H9 (cell line): ENCODE results near the gene ADARB2. TPM values are rescaled to one million over a fixed set of nuclear protein-coding genes. Genes with fewer than 3 reads are reported as not detected.

Source experiments
- DNase-seq: peaks from one replicate; pipeline ENCODE4 v3.0.0-alpha.2; 2017
- H2AFZ ChIP-seq: one replicate; pipeline ENCODE4 v1.6.1; 2013; ENCODE audit warnings: mild to moderate bottlenecking, low read length, control low read depth, moderate library complexity
- H2AK5ac ChIP-seq: 2 replicates; pipeline ENCODE4 v1.6.1; 2013; ENCODE audit warnings: low read length, control low read depth, mixed read lengths; ENCODE audit not compliant: insufficient read length
- H2BK120ac ChIP-seq: one replicate; pipeline ENCODE4 v1.6.1; 2013; ENCODE audit warnings: low read depth, mild to moderate bottlenecking, low read length, control low read depth, inconsistent platforms; ENCODE audit not compliant: poor library complexity, severe bottlenecking
- H2BK12ac ChIP-seq: 2 replicates; pipeline ENCODE4 v1.6.1; 2013; ENCODE audit warnings: low read length, control low read depth, mixed read lengths, low read depth; ENCODE audit not compliant: insufficient read length
- H2BK15ac ChIP-seq: 2 replicates; pipeline ENCODE4 v1.6.1; 2013; ENCODE audit warnings: low read depth, low read length, control low read depth
- H2BK20ac ChIP-seq: one replicate; pipeline ENCODE4 v1.6.1; 2013; ENCODE audit warnings: low read depth, mild to moderate bottlenecking, low read length, control low read depth, inconsistent platforms; ENCODE audit not compliant: poor library complexity, severe bottlenecking
- H2BK5ac ChIP-seq: 2 replicates; pipeline ENCODE4 v1.6.1; 2013; ENCODE audit warnings: low read length, control low read depth, mixed read lengths; ENCODE audit not compliant: insufficient read length
- H3K14ac ChIP-seq: 2 replicates; pipeline ENCODE4 v1.6.1; 2013; ENCODE audit warnings: low read length, control low read depth; ENCODE audit not compliant: insufficient read depth
- H3K18ac ChIP-seq: 2 replicates; pipeline ENCODE4 v1.6.1; 2013; ENCODE audit warnings: low read depth, mild to moderate bottlenecking, mixed read lengths, low read length, control low read depth; ENCODE audit not compliant: insufficient read length
- H3K23ac ChIP-seq: 2 replicates; pipeline ENCODE4 v1.6.1; 2013; ENCODE audit warnings: low read length, control low read depth, mixed read lengths, low read depth; ENCODE audit not compliant: insufficient read length
- H3K23me2 ChIP-seq: 2 replicates; pipeline ENCODE4 v1.6.1; 2013; ENCODE audit warnings: low read depth, mild to moderate bottlenecking, mixed read lengths, low read length, control low read depth; ENCODE audit not compliant: insufficient read length, poor library complexity, severe bottlenecking
- H3K27ac ChIP-seq: 2 replicates; pipeline ENCODE4 v1.5.1; 2013; ENCODE audit warnings: low read length, control low read depth, mixed read lengths, low read depth; ENCODE audit not compliant: insufficient read length
- H3K27me3 ChIP-seq: 2 replicates; pipeline ENCODE4 v1.6.1; 2013; ENCODE audit warnings: low read length, control low read depth, inconsistent platforms; ENCODE audit not compliant: insufficient read depth
- H3K4ac ChIP-seq: 2 replicates; pipeline ENCODE4 v1.6.1; 2013; ENCODE audit warnings: low read depth, mild to moderate bottlenecking, control low read depth, inconsistent platforms, low read length, moderate library complexity
- H3K4me1 ChIP-seq: 2 replicates; pipeline ENCODE4 v1.6.1; 2013; ENCODE audit warnings: low read length, control low read depth, inconsistent platforms; ENCODE audit not compliant: insufficient read depth
- H3K4me2 ChIP-seq: 2 replicates; pipeline ENCODE4 v1.6.1; 2013; ENCODE audit warnings: low read length, control low read depth, mixed read lengths; ENCODE audit not compliant: insufficient read length, insufficient read depth
- H3K56ac ChIP-seq: 2 replicates; pipeline ENCODE4 v1.6.1; 2013; ENCODE audit warnings: low read depth, mild to moderate bottlenecking, mixed read lengths, low read length, control low read depth; ENCODE audit not compliant: insufficient read length
- H3K79me1 ChIP-seq: 2 replicates; pipeline ENCODE4 v1.6.1; 2013; ENCODE audit warnings: low read depth, mild to moderate bottlenecking, moderate library complexity, low read length, control low read depth, inconsistent platforms; ENCODE audit not compliant: insufficient read depth, poor library complexity, severe bottlenecking
- H3K79me2 ChIP-seq: 2 replicates; pipeline ENCODE4 v1.6.1; 2013; ENCODE audit warnings: low read length, control low read depth, inconsistent platforms; ENCODE audit not compliant: insufficient read depth
- H3K9ac ChIP-seq: 2 replicates; pipeline ENCODE4 v1.6.1; 2013; ENCODE audit warnings: low read length, control low read depth, mixed read lengths; ENCODE audit not compliant: insufficient read length; ENCODE audit errors: extremely low read depth
- H3K9me3 ChIP-seq: one replicate; pipeline ENCODE4 v1.6.1; 2013; ENCODE audit warnings: low read depth, low read length, inconsistent platforms; ENCODE audit not compliant: control insufficient read depth
- H3T11ph ChIP-seq: one replicate; pipeline ENCODE4 v1.6.1; 2013; ENCODE audit warnings: mild to moderate bottlenecking, low read length, control low read depth, inconsistent platforms
- H4K20me1 ChIP-seq: one replicate; pipeline ENCODE4 v1.6.1; 2013; ENCODE audit not compliant: control insufficient read depth, insufficient read length, insufficient read depth
- H4K5ac ChIP-seq: 2 replicates; pipeline ENCODE4 v1.6.1; 2013; ENCODE audit warnings: low read depth, mild to moderate bottlenecking, mixed read lengths, low read length, control low read depth; ENCODE audit not compliant: insufficient read length
- H4K8ac ChIP-seq: replicated peaks from 2 replicates; pipeline ENCODE4 v1.6.1; 2013; ENCODE audit warnings: low read length, control low read depth, mixed read lengths, low read depth; ENCODE audit not compliant: insufficient read length
- H4K91ac ChIP-seq: 2 replicates; pipeline ENCODE4 v1.6.1; 2013; ENCODE audit warnings: low read depth, mild to moderate bottlenecking, moderate library complexity, mixed read lengths, low read length, control low read depth; ENCODE audit not compliant: insufficient read length
- H3K27ac Mint-ChIP-seq, 3 experiments: 2 replicates in 2 of 3; 3 replicates in 1 of 3; pipeline ENCODE4 v1.8.0; 2020 to 2021; ENCODE audit warnings: mixed read lengths in 3 of 3, mild to moderate bottlenecking in 1 of 3, moderate library complexity in 1 of 3
- H3K27me3 Mint-ChIP-seq: 2 replicates; pipeline ENCODE4 v1.8.0; 2021; ENCODE audit warnings: low read depth, mild to moderate bottlenecking, moderate library complexity, mixed read lengths
- H3K36me3 Mint-ChIP-seq, 3 experiments: 2 replicates in 2 of 3; 3 replicates in 1 of 3; pipeline ENCODE4 v1.8.0; 2020 to 2021; ENCODE audit warnings: low read depth in 3 of 3, mixed read lengths in 3 of 3; ENCODE audit not compliant: insufficient read depth in 1 of 3
- H3K4me1 Mint-ChIP-seq, 2 experiments: 2 replicates each; pipeline ENCODE4 v1.8.0; 2020; ENCODE audit warnings: mixed read lengths in 2 of 2
- H3K4me3 Mint-ChIP-seq, 2 experiments: 2 replicates in 1 of 2; 3 replicates in 1 of 2; pipeline ENCODE4 v1.8.0; 2020 to 2021; ENCODE audit warnings: mild to moderate bottlenecking in 2 of 2, mixed read lengths in 2 of 2, moderate library complexity in 1 of 2
- H3K9me3 Mint-ChIP-seq, 2 experiments: 2 replicates in 1 of 2; 3 replicates in 1 of 2; pipeline ENCODE4 v1.8.0; 2020; ENCODE audit warnings: mild to moderate bottlenecking in 2 of 2, mixed read lengths in 2 of 2, moderate library complexity in 1 of 2
- WGBS: extraction: QIAGEN DNeasy Blood & Tissue Kit; methylation state at CpG from one replicate; pipeline ENCODE4 v1.1.7; 2013; ENCODE audit warnings: missing lambda C conversion rate, low lambda C conversion rate, mixed read lengths; ENCODE audit not compliant: insufficient read length; ENCODE audit errors: extremely low coverage; 5-methylcytosine and 5-hydroxymethylcytosine counted together
- total RNA-seq: library from RNA; stranded (reverse); gene quantifications from 2 replicates; pipeline ENCODE4 v1.2.1, GENCODE V29; 2021
- TF ChIP-seq, protein P1 (sequence below): fragments of 200-600 bp; sonication (generic); conservative IDR thresholded peaks from 3 replicates; pipeline ENCODE4 v1.8.0; 2021; ENCODE audit warnings: antibody characterized with exemption, mild to moderate bottlenecking

The ADARB2 gene
- total RNA-seq, 1 experiment from 2014 or later: 0.87 TPM

DNA sequence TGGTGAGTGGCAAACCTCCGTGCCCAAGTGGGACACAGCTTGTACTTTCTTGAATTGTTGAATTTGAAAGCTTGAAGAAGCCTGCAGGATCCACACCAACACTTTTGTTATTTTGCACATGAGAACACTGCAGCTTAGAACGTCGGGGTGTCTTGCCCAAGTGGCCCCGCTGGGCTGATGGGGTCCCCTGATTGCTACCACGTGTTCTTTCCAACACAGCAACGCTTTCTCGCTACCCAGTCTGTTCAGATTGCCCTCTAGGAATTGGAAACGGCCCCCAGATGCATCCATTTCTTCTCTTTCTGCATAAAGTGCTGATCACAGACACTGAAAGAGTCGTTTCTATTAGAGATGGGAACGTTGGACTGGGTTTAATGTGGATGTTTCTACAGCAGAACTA lies 268.5 kb downstream of the ADARB2 start:
- Histone ChIP-seq H3K27ac (no peak overlapping the region), H3K23ac (no peak overlapping the region), H3T11ph (no peak overlapping the region), H4K91ac (no peak overlapping the region), H2BK12ac (no peak overlapping the region), H3K79me2 (no peaks in the 10 kb centered on the region), H3K4me1 (0 out of 2 replicates have a peak, but pooled peaks cover 2% of the 10 kb centered on the region), H4K20me1 (no peaks in the 10 kb centered on the region), H4K5ac (no peak overlapping the region), H3K79me1 (no peaks in the 10 kb centered on the region), H3K27me3 (no peaks in the 10 kb centered on the region), H2BK20ac (no peak overlapping the region), H3K18ac (no peak overlapping the region), H3K14ac (no peak overlapping the region), H3K9ac (no peak overlapping the region), H2BK5ac (no peak overlapping the region), H3K9me3 (no peaks in the 10 kb centered on the region), H3K23me2 (no peaks in the 10 kb centered on the region), H2AFZ (no peak overlapping the region), H4K8ac (no peak overlapping the region), H3K4me2 (no peak overlapping the region), H3K56ac (no peak overlapping the region), H3K4ac (no peak overlapping the region), H2BK15ac (no peak overlapping the region), H2BK120ac (no peak overlapping the region), H2AK5ac (no peak overlapping the region)
- Mint-ChIP-seq H3K4me1 (peaks cover 16 to 20% of the 10 kb centered on the region in 2 experiments), H3K27ac (no peak overlapping the region), H3K36me3 (no peaks in the 10 kb centered on the region; a peak in 1 of 7 replicates), H3K4me3 (no peak overlapping the region), H3K9me3 (no peaks in the 10 kb centered on the region), H3K27me3 (peaks cover 5% of the 10 kb centered on the region; the same call in 1 of the 2 replicates)
- no peak for DNase-seq
- TF ChIP-seq, protein P1, sequence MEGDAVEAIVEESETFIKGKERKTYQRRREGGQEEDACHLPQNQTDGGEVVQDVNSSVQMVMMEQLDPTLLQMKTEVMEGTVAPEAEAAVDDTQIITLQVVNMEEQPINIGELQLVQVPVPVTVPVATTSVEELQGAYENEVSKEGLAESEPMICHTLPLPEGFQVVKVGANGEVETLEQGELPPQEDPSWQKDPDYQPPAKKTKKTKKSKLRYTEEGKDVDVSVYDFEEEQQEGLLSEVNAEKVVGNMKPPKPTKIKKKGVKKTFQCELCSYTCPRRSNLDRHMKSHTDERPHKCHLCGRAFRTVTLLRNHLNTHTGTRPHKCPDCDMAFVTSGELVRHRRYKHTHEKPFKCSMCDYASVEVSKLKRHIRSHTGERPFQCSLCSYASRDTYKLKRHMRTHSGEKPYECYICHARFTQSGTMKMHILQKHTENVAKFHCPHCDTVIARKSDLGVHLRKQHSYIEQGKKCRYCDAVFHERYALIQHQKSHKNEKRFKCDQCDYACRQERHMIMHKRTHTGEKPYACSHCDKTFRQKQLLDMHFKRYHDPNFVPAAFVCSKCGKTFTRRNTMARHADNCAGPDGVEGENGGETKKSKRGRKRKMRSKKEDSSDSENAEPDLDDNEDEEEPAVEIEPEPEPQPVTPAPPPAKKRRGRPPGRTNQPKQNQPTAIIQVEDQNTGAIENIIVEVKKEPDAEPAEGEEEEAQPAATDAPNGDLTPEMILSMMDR: no peak
- no CpG with 5 or more reads among the region's 10 CpGs for WGBS
